Body of pancreas (tissue), 4 donors: Measurements from ENCODE around the gene RAC2. TPM values are rescaled to one million over a fixed set of nuclear protein-coding genes. Genes with fewer than 3 reads are reported as not detected.

Source experiments
- ATAC-seq: fragments of 150-250 bp; one replicate; pipeline ENCODE4 v1.9.1; 2016
- DNase-seq, 4 donors: peaks; one replicate each; pipeline ENCODE4 v3.0.0-alpha.2; 2019
- H3K27ac ChIP-seq, 4 donors: fragments of 200-600 bp; sonication (generic); 1 replicate in 3 of 4; 2 replicates in 1 of 4; pipeline versions ENCODE4 v1.5.1 to v1.6.1; 2016 to 2019; ENCODE audit warnings: mild to moderate bottlenecking in 1 of 4, mixed read lengths in 1 of 4, moderate library complexity in 1 of 4
- H3K27me3 ChIP-seq, 2 donors: fragments of 200-600 bp; sonication (generic); one replicate each; pipeline ENCODE4 v1.6.0; 2016; ENCODE audit warnings: mild to moderate bottlenecking in 1 of 2
- H3K36me3 ChIP-seq, 2 donors: fragments of 200-600 bp; sonication (generic); replicated peaks in 1 of 2; 2 replicates each; pipeline ENCODE4 v1.5.1; 2016; ENCODE audit warnings: low read depth in 2 of 2; ENCODE audit not compliant: insufficient read depth in 1 of 2
- H3K4me1 ChIP-seq: fragments of 200-600 bp; sonication (generic); one replicate; pipeline ENCODE4 v1.6.0; 2016
- H3K4me3 ChIP-seq, 2 donors: fragments of 200-600 bp; sonication (generic); 1 replicate in 1 of 2; 2 replicates in 1 of 2; pipeline ENCODE4 v1.5.1; 2016 to 2019
- H3K9me3 ChIP-seq, 3 donors: fragments of 200-600 bp; sonication (generic); 1 replicate in 2 of 3; 2 replicates in 1 of 3; pipeline ENCODE4 v1.5.1; 2016
- CTCF ChIP-seq, 7 experiments: fragments of 450-650 bp in 4 of 7; fragments of 200-600 bp in 3 of 7; sonication (generic) in 3 of 7; IDR thresholded peaks; one replicate each; pipeline ENCODE4 v1.5.1; 2016 to 2019; ENCODE audit warnings: antibody characterized with exemption in 7 of 7
- POLR2A ChIP-seq, 3 donors: fragments of 450-650 bp; IDR thresholded peaks; one replicate each; pipeline ENCODE4 v1.6.1; 2016; ENCODE audit warnings: antibody characterized with exemption in 3 of 3, mild to moderate bottlenecking in 2 of 3
- WGBS, 2 donors: methylation state at CpG; one replicate each; pipeline ENCODE4 v1.1.5; 2017; 5-methylcytosine and 5-hydroxymethylcytosine counted together
- intact Hi-C: fragments of 100-400 bp; cut with DNase I; formaldehyde crosslinking; loops from one replicate; pipeline ENCODE4 v1.15.1; 2023
- total RNA-seq, 2 donors: library from RNA; depleted of rRNA; stranded (reverse); fragments of >200 nt; gene quantifications; one replicate each; pipeline ENCODE4 v1.1.0, GENCODE V29; 2016

The RAC2 gene
- total RNA-seq, 2 donors from 2014 or later, result 4.3 to 4.9 TPM

- Histone ChIP-seq H3K27ac (no peak overlapping the region), H3K27me3 (no peaks in the 10 kb centered on the region), H3K4me3 (no peak overlapping the region), H3K9me3 (no peaks in the 10 kb centered on the region), H3K36me3 (no peaks in the 10 kb centered on the region), H3K4me1 (peaks cover under 1% of the 10 kb centered on the region)
- no peak for ATAC-seq
- 83 to 91% methylated on average over 22 to 68 of the region's 71 CpGs for WGBS, 2 donors
- peak in 1 of 4 donors; percentile 8 for DNase-seq
- intact Hi-C loops, result no loop called here
- TF ChIP-seq CTCF (IDR thresholded peaks at IDR 0.05), result no peak
Measured at GRCh38 chr22:37206841-37207821, 36.9 kb downstream of the RAC2 start.

GRCh38 chr22:37206118-37206840, 37.8 kb downstream of the RAC2 start:
- H3K9me3 ChIP-seq, result no peaks in the 10 kb centered on the region
- DNase-seq (no peak), ATAC-seq (no peak)
- H3K36me3 ChIP-seq, result no peaks in the 10 kb centered on the region
- H3K4me3 ChIP-seq, result no peak overlapping the region
- no peaks in the 10 kb centered on the region for H3K27me3 ChIP-seq
- no peaks in the 10 kb centered on the region for H3K4me1 ChIP-seq
- no peak overlapping the region for H3K27ac ChIP-seq
- intact Hi-C loops, result no loop called here
- no peak for TF ChIP-seq POLR2A (IDR thresholded peaks at IDR 0.05)
- TF ChIP-seq CTCF (IDR thresholded peaks at IDR 0.05), result no peak
- 82 to 89% methylated on average over 15 to 16 of the region's 16 CpGs for WGBS, 2 donors

- intact Hi-C loops, result no loop called here
- H3K27ac ChIP-seq, result no peak overlapping the region
- no peak overlapping the region for H3K4me3 ChIP-seq
- DNase-seq (peak in 1 of 4 donors; percentile 8), ATAC-seq (no peak)
- TF ChIP-seq CTCF (IDR thresholded peaks at IDR 0.05), result no peak
- no peak for TF ChIP-seq POLR2A (IDR thresholded peaks at IDR 0.05)
- 78 to 87% methylated on average over 5 of the region's 5 CpGs for WGBS, 2 donors
- H3K36me3 ChIP-seq, result no peaks in the 10 kb centered on the region
- no peaks in the 10 kb centered on the region for H3K9me3 ChIP-seq
- no peaks in the 10 kb centered on the region for H3K27me3 ChIP-seq
- H3K4me1 ChIP-seq, result peaks cover under 1% of the 10 kb centered on the region
Measured at GRCh38 chr22:37205046-37205445, 39.0 kb downstream of the RAC2 start.

- Histone ChIP-seq H3K4me1 (peaks cover 6% of the 10 kb centered on the region), H3K36me3 (no peaks in the 10 kb centered on the region), H3K9me3 (no peaks in the 10 kb centered on the region), H3K27ac (no peak overlapping the region), H3K4me3 (no peak overlapping the region), H3K27me3 (no peaks in the 10 kb centered on the region)
- intact Hi-C loops, result loop anchor here (5.0 kb wide), 1 partner anchor 42 kb away; no protein-coding TSS in a partner anchor
- no peak for TF ChIP-seq CTCF (IDR thresholded peaks at IDR 0.05)
- TF ChIP-seq POLR2A (IDR thresholded peaks at IDR 0.05), result no peak
- 91 to 100% methylated on average over 1 to 5 of the region's 5 CpGs for WGBS, 2 donors
- DNase-seq, result no peak
- ATAC-seq, result no peak
Measured at GRCh38 chr22:37204045-37204655, 39.9 kb downstream of the RAC2 start.
